GM18861 (cell line): Measurements from ENCODE around the gene ATP5F1D.

Source experiments
- ATAC-seq: cut with Tn5 transposase; IDR thresholded peaks from one replicate; pipeline ENCODE4 v1.9.1; 2021; ENCODE audit not compliant: unreplicated experiment

Gene ATP5F1D

DNA sequence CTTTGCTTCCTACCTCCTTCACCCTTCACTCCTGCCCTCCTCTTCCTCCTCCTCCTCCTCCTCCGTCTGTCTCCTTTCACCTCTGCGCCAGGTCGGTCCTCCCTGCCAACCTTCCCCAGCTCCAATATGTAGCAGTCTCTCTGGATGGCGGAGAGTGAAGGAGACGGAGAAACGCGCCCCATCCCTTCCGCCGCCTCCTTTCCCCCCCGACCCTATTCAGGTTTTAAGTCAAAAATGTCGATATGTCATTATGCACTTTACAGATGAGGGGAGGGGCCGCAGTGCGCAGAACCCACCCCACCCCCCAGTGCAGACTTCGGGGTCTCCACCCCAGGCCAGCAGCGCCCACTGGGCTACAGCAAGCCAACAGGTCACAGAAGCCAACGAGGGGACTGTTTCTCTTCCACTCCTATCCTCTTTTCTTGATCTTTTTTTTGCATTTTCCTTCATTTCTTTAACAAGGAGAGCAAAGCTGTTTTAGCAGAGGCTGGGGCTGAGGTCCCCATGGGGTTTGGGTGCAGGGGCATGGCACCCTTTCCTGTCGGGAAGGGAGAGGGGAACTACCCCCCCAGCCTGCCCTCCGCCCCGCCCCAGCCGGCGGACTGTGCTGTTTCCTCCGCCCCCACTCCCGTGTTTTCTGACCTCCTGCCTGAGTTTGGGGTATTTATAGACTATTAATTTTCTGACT is 16.1 kb downstream of the ATP5F1D start:
- no peak for ATAC-seq

- no peak for ATAC-seq
Observed at GRCh38 chr19:1258163-1258492, 16.6 kb downstream of the ATP5F1D start.

DNA sequence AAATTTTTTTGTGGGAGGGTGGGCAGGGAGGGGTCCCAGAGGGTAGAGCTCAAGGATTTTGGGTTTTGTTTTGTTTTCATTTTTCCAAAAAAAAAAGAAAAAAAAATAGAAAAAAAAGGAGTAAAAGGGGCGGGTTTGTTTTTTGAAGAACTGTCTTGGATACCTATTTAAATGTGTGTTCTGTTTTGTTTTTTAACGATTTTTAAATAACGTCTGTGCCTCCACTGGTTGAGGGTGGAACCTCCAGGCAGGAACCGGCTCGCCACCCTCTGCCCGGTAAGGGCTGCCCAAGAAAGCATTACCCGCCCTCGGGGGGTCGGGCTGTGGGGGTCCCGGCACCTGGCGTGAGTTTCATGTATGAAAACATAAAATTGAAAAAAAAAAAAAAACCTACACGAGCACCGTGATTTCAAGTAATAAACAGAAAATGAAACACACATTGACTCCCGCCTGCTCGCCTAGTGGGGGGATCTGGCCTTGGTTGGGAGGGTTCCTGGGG is 17.2 kb downstream of the ATP5F1D start:
- ATAC-seq, result no peak

DNA sequence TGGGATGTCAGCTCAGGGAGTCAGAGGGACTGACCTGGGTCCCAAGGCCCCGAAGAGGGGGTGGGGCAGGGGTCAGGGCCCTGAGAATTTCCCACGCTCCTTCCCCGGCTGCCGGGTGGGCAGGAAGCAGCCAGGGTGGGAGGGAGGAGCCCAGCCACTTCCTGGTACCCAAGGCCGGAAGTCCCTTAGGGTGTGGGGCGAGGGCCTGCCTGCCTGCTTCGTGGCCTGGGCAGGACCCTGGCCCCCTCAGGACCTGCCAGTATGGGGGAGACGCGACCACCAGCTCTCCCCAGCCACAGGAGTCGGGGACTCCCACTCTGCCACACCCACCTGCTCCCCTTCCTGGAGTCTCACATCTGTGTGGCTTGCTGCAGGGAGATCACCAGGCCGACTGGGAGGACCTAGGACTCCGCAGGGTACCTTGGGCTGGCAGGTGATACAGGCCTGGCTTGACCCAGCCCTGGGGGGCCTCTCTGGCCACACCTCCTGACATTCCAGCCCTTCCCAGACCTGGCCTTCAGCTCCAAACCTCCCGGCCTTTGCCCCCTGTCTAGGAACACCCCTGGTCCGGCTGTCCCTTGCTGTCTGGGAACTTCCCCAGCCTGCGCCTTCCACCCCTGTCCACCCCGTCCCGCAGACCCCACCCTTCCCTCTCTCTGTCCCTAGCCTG is 17.8 kb downstream of the ATP5F1D start:
- peak; percentile 23 for ATAC-seq

GRCh38 chr19:1259876-1260748 is 18.6 kb downstream of the ATP5F1D start:
- no peak for ATAC-seq

DNA sequence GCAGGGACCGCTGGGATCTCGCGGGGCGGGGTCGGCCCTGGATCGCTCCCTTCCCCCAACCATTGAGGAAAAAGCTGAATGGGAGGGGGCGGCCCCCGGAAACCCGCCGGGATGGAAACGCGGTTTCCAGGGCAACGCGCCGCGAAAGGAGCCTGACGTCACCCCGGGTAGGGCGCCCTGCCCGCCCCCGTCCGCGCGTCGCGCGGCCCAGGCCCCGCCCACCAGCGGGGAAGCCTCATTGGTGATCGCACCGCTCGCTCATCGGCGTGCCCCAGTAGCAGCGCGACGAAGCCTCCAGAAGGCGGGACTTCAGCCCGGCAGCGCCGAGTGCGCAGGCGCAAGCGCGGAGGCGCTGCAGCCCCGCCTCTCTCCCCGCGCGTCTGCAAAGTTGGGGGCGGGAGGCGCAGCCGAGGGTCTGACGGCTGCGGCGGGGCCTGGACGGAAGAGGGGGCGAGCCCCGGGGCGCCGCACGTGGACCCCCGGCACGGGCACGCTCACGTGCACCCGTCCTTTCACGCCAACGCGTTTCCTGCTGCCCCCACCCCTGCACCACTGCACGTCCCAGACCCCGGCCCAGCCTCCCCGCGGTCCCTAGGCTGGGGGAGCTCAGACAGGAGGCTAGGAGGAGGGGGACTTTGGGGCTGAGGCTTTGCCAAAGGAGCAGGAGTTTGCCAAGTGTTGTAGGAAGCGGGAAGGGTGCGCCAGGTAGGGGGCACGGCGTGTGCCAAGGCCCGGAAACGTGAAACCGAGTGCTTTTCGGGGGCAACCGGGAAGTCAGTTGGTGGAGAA is 19.4 kb downstream of the ATP5F1D start:
- peak; percentile 35 for ATAC-seq

DNA sequence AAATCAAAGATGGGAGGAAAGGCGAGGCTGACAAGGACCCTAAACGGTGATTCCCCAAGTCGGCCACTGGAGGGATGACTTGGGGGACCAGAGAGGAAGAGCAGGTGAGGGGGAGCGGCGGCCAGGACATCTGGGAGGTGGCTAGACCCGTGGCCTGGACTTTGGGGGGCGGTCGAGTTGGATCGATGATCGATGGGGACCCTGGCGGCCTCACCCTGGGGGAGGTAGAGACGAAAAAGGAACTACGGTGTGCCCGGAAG is 19.9 kb downstream of the ATP5F1D start:
- no peak for ATAC-seq

- ATAC-seq, result no peak
Observed at GRCh38 chr19:1261798-1262622, 20.5 kb downstream of the ATP5F1D start.

DNA sequence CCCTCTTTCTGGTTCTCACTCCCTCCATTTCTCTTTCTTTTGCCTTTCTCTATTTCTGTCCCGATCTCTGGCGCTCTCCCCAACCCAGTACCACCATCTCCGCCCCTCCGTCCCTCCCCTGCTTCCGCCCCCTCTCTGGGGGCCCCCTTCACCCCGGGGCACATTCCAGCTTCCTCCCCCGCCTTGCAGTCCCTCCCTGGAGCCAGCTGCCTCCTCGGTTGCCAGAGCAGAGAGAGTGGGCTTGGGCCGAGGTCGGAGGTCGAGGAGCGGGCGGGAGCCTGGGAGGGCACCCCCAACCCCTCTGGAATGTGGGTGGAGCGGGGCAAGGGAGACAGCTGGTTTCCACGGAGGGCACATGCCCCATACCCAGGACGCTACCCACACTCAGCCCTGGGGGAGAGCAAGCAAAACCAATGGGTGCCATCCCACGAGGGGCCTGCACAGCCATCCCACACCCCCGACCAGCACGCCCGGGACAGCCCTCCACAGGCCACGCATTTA is 21.1 kb downstream of the ATP5F1D start:
- no peak for ATAC-seq

GRCh38 chr19:1263188-1263587 is 21.6 kb downstream of the ATP5F1D start:
- no peak for ATAC-seq

DNA sequence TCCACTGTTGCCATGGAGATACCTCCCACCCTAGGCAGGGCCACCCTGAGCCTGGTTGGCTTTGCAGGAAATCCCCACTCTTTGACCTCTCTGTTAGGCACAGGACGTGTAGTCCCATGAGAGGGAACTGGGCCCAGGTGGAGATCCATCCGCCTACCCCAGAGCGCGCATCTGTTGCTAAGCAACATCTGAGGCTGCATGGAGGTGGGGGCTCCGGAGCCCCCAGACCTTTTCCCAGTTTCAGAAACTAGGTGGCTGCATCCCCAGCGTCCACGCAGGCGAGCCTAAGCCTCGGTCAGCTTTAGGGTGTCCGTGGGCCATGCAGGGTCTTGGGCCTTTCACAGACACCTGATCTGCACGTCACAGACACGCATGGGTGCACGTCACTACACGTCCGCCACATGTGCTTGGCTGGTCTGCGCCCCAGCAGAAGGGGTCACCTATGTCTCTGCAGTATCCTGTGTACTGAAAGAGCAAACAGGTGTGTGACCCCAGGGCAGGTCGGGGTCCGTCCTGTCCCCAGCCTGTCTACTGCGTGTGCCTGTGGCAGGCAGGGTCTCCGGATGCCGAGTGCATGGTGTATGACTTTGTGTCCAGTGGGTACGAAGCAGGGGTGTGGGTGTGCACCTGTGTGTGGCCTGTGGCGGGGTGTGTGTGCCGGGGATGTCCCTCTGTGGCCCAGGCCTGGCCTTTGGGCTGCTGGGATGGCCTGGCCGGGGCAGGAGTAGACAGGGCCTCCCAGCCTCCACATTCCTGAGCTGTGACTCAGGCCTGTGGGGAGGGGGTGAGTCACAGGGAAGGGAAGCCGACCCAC is 23.5 kb downstream of the ATP5F1D start:
- ATAC-seq, result peak; percentile 13

DNA sequence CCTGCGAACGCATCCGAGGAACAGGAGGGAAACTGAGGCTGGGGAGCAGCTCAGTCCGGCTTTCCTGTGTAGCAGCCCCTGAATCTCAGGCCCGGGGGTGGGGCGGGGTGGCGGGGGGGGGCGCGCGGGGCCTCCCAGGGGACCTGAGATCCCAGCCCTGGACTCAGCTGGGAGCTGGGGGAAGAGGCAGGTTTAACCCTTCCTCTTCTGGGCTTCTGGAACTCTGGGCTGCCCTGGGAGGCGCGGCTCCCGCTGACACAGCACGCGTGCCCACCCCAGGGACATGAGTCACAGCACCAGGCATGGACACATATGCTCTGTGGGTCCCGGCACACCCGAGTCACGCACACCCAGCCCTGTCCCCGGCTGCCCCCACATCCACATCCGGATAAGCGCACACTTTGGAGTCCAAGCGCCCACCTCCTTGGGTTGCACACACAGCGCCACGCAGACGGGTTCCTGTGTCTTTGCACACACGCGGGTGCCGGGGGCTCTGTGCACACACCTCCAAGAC is 24.1 kb downstream of the ATP5F1D start:
- ATAC-seq, result no peak

GRCh38 chr19:1266129-1266915 is 24.8 kb downstream of the ATP5F1D start:
- peak; percentile 25 for ATAC-seq

DNA sequence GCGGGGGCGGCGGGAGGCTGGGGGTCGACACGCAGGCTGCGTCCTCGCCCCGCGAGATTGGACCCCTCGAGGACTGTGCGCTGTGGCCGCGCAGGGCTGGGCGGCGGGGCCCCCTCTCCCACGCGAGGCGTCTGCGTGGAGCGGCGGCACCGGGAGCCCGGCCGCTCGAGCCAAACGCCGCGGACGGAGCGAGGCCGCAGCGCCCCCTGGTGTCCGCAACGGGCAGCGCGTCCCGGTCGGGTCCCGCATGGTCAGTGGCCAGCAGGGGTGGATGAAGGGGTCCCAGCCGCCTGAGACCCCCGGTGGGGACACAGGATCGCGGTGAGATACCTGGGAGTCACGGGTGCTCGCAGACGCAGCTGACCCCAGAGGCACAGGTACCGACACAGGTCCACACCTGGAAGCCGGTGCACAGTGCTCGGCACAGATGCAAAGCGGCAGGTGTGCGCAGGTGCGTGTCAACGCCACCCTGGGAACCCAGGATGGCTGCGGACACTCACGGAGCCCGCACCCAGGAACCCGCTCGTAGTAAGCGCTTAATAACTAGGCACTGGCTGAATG is 25.4 kb downstream of the ATP5F1D start:
- peak; percentile 8 for ATAC-seq

GRCh38 chr19:1267477-1268225 is 26.1 kb downstream of the ATP5F1D start:
- ATAC-seq, result no peak

DNA sequence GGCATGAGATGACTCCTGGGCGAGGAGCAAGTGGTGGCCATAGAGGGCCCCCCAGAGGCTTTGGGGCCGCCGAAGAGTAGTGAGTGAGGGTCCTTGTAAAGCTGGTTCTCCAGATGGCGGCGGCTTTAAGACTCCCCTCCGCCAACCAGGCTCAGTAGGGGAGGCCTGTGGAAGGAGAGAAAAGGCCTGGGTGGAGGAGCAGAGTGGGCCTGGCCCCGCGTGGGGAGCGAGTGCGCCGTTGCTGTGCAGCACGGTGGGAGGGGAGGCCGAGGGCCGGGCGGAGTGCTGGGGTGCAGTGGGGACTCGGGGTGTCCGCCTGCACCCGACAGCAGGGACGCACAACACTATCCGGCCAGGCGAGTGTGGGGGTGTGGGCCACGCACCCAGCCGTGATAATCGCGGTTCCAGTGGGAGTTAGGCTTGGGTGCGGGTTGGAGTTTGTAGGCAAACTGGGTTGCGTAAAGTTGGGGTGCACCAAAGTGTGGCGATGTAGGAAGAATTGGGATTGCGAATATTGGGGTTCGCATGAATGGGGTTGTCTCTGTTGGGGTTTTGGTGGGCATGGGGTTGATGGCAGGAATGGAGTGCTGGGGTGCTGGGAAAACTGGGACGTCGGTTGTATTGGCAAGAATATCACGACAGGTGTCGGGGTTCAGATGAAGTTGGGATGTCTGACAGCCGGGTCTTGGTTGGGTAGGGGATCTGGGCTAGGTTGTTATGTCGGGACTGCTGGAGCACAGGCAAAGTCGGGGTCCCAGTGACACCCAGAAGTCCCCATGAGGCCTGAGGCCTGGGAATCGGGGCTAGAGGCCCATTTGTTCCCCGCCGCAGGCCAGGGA is 26.9 kb downstream of the ATP5F1D start:
- ATAC-seq, result no peak
